Mammary epithelial cell (primary cell): ENCODE data around the gene SMAD4.

Experiments used
- EZH2 ChIP-seq: IDR thresholded peaks from 2 replicates; pipeline ENCODE4 v1.6.1; 2012; ENCODE audit warnings: low read length, inconsistent platforms, borderline replicate concordance
- TF ChIP-seq, protein P1 (sequence below), 2 donors: IDR thresholded peaks in 1 of 2; conservative IDR thresholded peaks in 1 of 2; 2 replicates each; pipeline ENCODE4 v1.5.1; 2011 to 2012; ENCODE audit warnings: inconsistent platforms in 2 of 2, low read length in 2 of 2, mild to moderate bottlenecking in 2 of 2, control low read depth in 1 of 2, low read depth in 1 of 2; ENCODE audit not compliant: insufficient read depth in 1 of 2; ENCODE audit errors: extremely low read depth in 1 of 2

DNA sequence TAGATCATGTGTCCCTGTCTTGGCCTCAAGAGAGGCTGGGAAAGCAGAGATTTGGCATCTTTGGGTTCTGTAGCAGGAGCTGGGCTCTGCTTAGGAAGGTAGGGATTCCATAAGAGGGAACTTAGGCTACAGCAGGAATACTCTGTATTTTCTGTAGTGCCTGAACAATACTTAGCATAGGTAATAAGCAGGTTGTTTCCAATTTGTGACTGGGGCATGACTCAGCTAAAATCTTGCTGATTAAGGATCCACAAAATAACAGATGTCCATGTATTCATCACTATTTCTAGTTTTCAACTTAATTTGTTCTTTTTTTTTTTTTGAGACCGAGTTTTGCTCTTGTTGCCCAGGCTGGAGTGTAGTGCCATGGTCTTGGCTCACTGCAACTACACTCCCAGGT is 68.5 kb downstream of the SMAD4 start:
- TF ChIP-seq, protein P1, sequence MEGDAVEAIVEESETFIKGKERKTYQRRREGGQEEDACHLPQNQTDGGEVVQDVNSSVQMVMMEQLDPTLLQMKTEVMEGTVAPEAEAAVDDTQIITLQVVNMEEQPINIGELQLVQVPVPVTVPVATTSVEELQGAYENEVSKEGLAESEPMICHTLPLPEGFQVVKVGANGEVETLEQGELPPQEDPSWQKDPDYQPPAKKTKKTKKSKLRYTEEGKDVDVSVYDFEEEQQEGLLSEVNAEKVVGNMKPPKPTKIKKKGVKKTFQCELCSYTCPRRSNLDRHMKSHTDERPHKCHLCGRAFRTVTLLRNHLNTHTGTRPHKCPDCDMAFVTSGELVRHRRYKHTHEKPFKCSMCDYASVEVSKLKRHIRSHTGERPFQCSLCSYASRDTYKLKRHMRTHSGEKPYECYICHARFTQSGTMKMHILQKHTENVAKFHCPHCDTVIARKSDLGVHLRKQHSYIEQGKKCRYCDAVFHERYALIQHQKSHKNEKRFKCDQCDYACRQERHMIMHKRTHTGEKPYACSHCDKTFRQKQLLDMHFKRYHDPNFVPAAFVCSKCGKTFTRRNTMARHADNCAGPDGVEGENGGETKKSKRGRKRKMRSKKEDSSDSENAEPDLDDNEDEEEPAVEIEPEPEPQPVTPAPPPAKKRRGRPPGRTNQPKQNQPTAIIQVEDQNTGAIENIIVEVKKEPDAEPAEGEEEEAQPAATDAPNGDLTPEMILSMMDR (conservative IDR thresholded peaks at IDR 0.05 in 1 of 2, IDR thresholded peaks at IDR 0.05 in 1 of 2; ENCODE audit: extremely low read depth in 1 of 2, insufficient read depth in 1 of 2, low read depth in 1 of 2, low read length in 2 of 2), result no peak
- TF ChIP-seq EZH2, result no peak
